GM13976 (cell line): ENCODE results near the gene F7.
"Not testable (repeated sequence)": the region's sequence is repeated elsewhere in the genome, so short reads cannot be mapped to it uniquely, and the experiment has no call there.

ENCODE experiments used
- DNase-seq: peaks from one replicate; pipeline ENCODE4 v3.0.0; 2012; ENCODE audit warnings: low spot score
- in situ Hi-C: fragments of 300-500 bp; cut with MboI; formaldehyde crosslinking; loops from one replicate; pipeline ENCODE4 v1.12.0; 2022; ENCODE audit warnings: low sequenced_read_pairs, mixed read lengths, inconsistent platforms; ENCODE audit not compliant: unreplicated experiment
- TF ChIP-seq, protein P1 (sequence below): IDR thresholded peaks from 2 replicates; pipeline ENCODE4 v1.5.1; 2012; ENCODE audit warnings: borderline replicate concordance, mild to moderate bottlenecking; ENCODE audit not compliant: insufficient read depth; ENCODE audit errors: extremely low read depth, missing control alignments, control extremely low read depth

The F7 gene

DNA sequence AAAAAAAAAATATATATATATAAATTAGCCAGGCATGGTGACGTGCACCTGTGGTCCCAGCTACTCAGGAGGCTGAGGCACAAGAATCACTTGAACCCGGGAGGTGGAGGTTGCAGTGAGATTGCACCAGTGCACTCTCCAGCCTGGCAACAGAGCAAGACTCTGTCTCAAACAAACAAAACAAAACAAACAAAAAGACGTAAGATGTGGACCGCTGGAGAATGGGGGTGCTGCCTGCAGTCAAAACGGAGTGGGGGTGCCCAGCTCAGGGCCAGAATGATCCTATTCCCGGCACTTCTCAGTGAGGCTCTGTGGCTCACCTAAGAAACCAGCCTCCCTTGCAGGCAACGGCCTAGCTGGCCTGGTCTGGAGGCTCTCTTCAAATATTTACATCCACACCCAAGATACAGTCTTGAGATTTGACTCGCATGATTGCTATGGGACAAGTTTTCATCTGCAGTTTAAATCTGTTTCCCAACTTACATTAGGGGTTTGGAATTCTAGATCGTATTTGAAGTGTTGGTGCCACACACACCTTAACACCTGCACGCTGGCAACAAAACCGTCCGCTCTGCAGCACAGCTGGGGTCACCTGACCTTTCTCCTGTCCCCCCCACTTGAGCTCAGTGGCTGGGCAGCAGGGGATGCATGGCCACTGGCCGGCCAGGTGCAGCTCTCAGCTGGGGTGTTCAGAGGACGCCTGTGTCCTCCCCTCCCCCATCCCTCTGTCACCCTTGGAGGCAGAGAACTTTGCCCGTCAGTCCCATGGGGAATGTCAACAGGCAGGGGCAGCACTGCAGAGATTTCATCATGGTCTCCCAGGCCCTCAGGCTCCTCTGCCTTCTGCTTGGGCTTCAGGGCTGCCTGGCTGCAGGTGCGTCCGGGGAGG, at the start of gene F7:
TSS of gene F7 (plus strand) at position 760 of the 889 bp plus-strand sequence. CDS start at position 811, 51 bp downstream.
- DNase-seq: no peak
- TF ChIP-seq, protein P1, sequence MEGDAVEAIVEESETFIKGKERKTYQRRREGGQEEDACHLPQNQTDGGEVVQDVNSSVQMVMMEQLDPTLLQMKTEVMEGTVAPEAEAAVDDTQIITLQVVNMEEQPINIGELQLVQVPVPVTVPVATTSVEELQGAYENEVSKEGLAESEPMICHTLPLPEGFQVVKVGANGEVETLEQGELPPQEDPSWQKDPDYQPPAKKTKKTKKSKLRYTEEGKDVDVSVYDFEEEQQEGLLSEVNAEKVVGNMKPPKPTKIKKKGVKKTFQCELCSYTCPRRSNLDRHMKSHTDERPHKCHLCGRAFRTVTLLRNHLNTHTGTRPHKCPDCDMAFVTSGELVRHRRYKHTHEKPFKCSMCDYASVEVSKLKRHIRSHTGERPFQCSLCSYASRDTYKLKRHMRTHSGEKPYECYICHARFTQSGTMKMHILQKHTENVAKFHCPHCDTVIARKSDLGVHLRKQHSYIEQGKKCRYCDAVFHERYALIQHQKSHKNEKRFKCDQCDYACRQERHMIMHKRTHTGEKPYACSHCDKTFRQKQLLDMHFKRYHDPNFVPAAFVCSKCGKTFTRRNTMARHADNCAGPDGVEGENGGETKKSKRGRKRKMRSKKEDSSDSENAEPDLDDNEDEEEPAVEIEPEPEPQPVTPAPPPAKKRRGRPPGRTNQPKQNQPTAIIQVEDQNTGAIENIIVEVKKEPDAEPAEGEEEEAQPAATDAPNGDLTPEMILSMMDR: no peak
- in situ Hi-C loops: no loop called here

GRCh38 chr13:113057084-113057483, 48.5 kb upstream of the F7 start:
- no peak for DNase-seq
- in situ Hi-C loops: no loop called here
- TF ChIP-seq, protein P1: no peak

DNA sequence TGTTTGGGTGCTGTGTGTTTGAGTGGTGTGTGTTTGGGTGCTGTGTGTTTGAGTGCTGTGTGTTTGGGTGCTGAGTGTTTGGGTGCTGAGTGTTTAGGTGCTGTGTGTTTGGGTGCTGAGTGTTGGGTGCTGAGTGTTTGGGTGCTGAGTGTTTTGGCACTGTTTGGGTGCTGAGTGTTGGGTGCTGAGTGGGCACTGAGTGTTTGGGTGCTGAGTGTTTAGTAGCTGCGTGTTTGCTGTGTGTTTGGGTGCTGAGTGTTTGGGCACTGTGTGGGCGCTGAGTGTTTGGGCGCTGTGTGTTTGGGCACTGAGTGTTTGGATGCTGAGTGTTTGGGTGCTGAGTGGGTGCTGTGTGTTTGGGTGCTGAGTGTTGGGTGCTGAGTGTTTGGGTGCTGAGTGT, 48.0 kb upstream of the F7 start:
- DNase-seq, in situ Hi-C loops: not testable (repeated sequence)

DNA sequence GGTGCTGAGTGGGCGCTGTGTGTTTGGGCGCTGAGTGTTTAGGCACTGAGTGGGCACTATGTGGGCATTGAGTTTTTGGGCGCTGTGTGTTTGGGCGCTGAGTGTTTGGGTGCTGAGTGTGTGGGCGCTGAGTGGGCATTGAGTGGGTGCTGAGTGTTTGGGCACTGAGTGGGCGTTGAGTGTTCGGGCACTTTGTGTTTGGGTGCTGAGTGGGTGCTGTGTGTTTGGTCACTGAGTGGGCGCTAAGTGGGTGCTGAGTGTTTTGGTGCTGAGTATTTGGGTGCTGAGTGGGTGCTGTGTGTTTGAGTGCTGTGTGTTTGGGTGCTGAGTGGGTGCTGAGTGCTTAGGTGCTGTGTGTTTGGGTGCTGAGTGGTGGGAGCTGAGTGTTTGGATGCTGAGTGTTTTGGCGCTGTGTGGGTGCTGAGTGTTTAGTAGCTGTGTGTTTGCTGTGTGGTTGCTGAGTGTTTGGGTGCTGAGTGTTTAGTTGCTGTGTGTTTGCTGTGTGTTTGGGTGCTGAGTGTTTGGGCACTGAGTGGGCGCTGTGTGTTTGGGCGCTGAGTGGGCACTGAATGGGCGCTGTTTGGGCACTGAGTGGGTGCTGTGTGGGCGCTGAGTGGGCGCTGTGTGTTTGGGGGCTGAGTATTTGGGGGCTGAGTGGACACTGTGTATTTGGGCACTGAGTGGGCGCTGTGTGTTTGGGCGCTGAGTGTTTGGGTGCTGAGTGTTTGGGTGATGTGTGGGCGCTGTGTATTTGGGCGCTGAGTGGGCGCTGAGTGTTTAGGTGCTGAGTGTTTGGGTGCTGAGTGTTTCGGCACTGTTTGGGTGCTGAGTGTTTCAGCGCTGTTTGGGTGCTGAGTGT, 47.2 kb upstream of the F7 start:
- in situ Hi-C loops: no loop called here
- no peak for DNase-seq
- TF ChIP-seq, protein P1: no peak

DNA sequence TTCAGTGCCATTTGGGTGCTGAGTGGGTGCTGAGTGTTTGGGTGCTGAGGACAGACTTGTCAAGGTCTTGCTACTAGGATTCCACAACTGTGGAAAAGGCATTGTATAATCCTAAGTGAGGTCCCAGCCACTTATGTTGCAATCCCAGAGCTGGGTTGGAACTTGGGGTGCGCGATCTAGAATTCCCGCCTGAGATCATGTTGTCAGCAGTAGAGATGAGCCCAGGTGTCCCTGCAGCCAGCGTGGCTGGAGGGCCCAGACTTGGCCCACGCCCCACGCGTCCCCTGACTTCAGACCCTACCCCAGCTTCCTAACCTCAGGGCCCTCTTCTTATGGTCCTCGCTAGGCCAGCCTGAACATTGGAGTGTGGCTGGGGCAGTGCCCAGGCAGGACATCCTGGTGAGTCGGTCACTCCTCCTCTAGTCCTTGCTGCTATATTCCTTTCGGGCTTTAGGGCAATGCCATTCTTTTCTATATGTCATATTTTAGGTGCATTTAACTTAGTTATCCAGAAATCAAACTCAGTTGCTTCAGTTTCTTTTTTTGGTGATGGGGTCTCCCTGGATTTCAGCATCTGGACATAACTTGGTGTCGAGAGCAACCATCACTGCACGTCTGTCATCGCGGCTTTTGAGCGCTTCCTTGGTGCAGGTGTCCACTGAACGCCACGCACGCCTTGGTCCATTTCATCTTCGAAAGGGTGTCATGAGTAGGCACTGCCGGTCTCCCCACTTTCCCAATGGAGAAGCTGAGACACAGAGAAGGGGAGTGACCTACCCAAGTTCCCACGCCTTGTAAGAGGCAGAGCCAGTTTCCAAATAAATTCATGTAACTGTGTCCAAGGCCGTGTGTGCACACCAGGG, 46.4 kb upstream of the F7 start:
- TF ChIP-seq, protein P1: no peak
- in situ Hi-C loops: no loop called here
- DNase-seq: no peak

DNA sequence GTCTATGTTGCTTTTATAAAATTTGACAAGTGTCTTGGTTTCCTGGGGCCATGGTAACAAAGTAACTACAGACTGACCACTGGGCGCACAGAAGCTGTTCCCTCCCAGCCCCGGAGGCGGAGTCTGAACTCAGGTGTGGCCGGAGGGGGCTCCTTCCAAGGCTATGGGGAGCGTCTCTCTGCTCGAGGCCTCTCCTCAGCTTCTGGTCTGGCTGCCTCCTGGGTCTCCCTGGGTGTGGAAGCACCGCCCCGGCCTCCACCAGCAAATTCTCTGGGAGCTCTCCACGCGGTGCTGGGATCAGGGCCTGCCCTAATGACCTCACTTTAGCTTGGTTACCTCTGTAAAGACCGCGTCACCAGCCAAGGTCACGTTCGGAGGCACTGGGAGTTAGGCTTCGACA, 45.7 kb upstream of the F7 start:
- TF ChIP-seq, protein P1: no peak
- in situ Hi-C loops: no loop called here
- no peak for DNase-seq
